Activated T-helper 1 cell treated with anti-CD3 and anti-CD28 coated beads, Interleukin-12 subunit alpha, Interleukin-12 subunit beta, Interleukin-2, Interleukin-4 antibody, amounts not matched to agents 30 ng/mL and 10 ng/mL and 1 ng/mL, durations not matched to agents 14 hours and 24 hours and 36 hours (primary cell): Measurements from ENCODE around the gene CCDC33. TPM values are rescaled to one million over a fixed set of nuclear protein-coding genes. Genes with fewer than 3 reads are reported as not detected.

Source experiments
- DNase-seq: peaks from one replicate; pipeline ENCODE4 v3.0.0; 2021; ENCODE audit warnings: low spot score
- H3K27ac Mint-ChIP-seq: one replicate; pipeline ENCODE4 v1.8.0; 2021; ENCODE audit warnings: mild to moderate bottlenecking, mixed read lengths
- H3K27me3 Mint-ChIP-seq: one replicate; pipeline ENCODE4 v1.8.0; 2022; ENCODE audit warnings: mild to moderate bottlenecking, moderate library complexity, mixed read lengths; ENCODE audit not compliant: insufficient read depth
- H3K36me3 Mint-ChIP-seq: one replicate; pipeline ENCODE4 v1.8.0; 2021; ENCODE audit warnings: low read depth, mixed read lengths
- H3K4me1 Mint-ChIP-seq: one replicate; pipeline ENCODE4 v1.8.0; 2021; ENCODE audit warnings: low read depth, mixed read lengths
- H3K4me3 Mint-ChIP-seq: one replicate; pipeline ENCODE4 v1.8.0; 2021; ENCODE audit warnings: mild to moderate bottlenecking, moderate library complexity, mixed read lengths
- H3K9me3 Mint-ChIP-seq: one replicate; pipeline ENCODE4 v1.8.0; 2021; ENCODE audit warnings: mixed read lengths
- intact Hi-C: fragments of 100-400 bp; cut with micrococcal nuclease; formaldehyde crosslinking; loops from one replicate; pipeline ENCODE4 v1.15.1; 2024
- total RNA-seq: library from RNA; stranded (reverse); gene quantifications from 2 replicates; pipeline ENCODE4 v1.2.3, GENCODE V29; 2022

Gene CCDC33
- total RNA-seq, 1 donor from 2014 or later = not detected

DNA sequence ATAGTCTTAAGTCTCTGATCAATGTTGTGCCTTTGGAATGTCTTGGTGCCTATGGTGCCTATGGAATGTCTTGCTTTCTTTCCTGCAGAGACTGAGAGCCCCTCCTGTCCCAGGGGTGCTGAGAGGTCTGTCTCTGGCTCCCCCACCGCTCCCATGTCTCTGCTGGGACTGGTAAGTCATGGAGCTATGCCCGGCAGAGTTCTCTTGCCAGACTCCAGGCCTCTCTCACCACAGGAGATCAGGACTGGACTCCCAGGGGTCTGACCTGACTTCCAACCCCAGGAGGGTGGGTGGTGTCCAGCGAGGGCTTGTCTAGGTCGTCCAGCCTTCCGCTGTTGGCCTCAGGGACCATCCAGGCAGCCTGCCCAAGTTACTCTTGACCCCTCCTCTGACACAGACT, 145.4 kb downstream of the CCDC33 start:
- Mint-ChIP-seq H3K4me3 (no peak overlapping the region), H3K9me3 (no peaks in the 10 kb centered on the region), H3K27ac (peak overlapping the region; percentile 51), H3K27me3 (no peaks in the 10 kb centered on the region), H3K4me1 (peaks cover 84% of the 10 kb centered on the region), H3K36me3 (no peaks in the 10 kb centered on the region)
- intact Hi-C loops = no loop called here
- no peak for DNase-seq

DNA sequence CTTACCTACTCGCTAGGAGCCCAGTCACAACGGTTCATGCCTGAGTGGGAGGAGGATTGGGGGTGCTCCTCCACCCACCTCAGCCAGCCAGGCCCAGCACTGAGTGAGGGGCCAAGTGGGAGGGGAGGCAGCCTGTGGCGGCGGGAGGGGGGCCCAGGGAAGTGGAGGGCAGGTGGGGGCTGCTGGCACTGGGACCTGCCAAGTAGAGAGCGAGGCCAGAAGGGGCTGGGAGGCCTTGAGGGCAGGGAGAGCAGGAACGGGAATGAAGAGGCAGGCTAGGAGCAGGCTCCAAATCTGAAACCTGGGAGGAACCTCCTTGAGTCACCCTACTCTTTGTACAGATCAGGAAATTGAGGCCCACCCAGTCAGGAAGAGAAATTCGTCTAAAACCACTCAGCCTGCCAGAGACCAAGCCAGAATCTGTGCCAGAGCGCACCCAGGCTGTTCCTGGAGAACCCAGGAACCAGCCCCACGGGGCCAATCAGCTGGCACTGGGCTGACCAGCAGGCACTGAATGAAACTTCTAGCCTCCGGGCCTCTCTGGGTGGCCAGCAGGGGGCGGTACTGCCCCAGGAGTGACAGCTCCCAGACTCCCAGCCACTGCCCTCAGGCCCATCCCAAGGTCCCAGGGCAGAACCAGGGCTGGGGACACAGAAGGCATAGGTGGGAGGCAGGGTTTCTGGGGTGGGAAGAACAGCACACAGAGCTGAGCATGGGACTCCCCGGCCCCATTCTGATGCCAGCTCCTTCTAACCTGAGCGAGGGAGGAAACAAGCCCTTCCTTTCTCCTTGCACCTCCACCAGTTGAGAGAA, 146.1 kb downstream of the CCDC33 start:
- Mint-ChIP-seq H3K9me3 (no peaks in the 10 kb centered on the region), H3K27me3 (no peaks in the 10 kb centered on the region), H3K4me1 (peaks cover 77% of the 10 kb centered on the region), H3K36me3 (no peaks in the 10 kb centered on the region), H3K27ac (peak overlapping the region; percentile 76), H3K4me3 (no peak overlapping the region)
- intact Hi-C loops = loop anchor here (1.0 to 2.0 kb wide), 3 partner anchors 8 to 107 kb away; no protein-coding TSS in a partner anchor
- peak; percentile 70 for DNase-seq

DNA sequence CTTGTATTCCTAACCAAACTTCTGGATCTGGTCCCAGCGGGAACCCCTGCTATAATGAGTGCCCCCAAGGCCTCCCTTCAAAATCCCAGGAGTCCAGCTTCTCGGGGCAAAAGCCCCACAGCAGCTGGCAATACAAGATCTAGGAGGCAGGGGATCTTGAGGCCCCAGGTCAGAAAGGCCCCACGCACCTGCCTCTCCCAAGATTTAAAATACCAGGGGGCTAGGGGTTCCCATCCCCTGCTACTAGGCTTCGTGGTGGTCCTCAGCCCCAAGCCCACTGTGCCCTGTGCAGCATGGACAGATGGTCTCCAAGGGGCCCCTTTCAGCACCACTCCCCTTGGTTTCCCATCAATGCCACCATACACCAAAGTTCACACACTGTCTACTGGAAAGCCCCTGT, 147.2 kb downstream of the CCDC33 start:
- intact Hi-C loops = loop anchor here (1.0 to 2.0 kb wide), 2 partner anchors 20 to 106 kb away; no protein-coding TSS in a partner anchor
- no peaks in the 10 kb centered on the region for H3K36me3 Mint-ChIP-seq

DNA sequence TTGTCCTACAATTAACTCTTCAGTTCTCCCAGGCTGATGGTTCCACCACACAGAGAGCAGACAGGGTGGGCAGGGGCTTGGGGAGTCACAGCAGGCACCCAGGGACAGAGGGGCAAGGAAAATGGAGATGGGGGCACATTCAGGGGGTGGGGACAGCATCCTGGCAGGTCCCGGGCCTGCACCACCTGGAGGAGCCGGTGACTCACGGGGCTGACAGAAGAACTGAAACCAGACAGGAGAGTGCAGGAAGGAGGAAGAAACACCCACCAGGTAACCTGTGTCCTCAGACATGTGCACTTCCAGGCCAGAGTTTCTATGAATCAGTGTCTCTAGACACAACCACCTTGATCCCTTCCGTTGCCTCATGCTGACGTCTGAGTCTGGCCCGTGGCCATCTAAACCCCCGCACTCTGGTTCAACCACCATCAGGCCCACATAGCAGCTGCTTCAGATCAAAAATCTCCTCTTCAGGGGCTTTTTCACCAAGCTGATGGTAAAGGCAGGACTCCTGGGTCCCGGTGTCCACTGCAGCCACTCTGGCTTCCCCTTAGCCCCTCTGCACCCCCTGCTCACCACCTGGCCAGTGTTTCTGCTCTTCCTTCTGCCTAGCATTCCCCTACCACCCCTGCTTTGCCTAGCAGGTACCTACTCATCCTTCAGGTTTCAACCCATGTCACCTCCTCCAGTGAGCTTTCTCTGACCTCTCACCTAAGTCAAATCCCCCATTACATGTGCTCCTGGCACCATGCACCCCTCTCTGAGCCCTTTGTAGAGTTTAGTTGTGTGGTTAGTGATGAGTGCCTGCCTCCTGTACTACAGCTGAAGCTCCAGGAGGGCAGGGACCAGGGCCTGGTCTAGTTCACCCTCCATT, 147.8 kb downstream of the CCDC33 start:
- DNase-seq = peak; percentile 54
- Mint-ChIP-seq H3K9me3 (no peaks in the 10 kb centered on the region), H3K27me3 (no peaks in the 10 kb centered on the region), H3K4me1 (peaks cover 63% of the 10 kb centered on the region), H3K27ac (peak overlapping the region; percentile 97), H3K36me3 (no peaks in the 10 kb centered on the region), H3K4me3 (peak overlapping the region; percentile 53)
- intact Hi-C loops = loop anchor here (1.0 to 2.0 kb wide), 2 partner anchors 19 to 105 kb away; no protein-coding TSS in a partner anchor

More for the DNA sequence above, 147.2 kb downstream of the CCDC33 start:
- no peak for DNase-seq
- Mint-ChIP-seq H3K4me3 (peak overlapping the region; percentile 53), H3K9me3 (no peaks in the 10 kb centered on the region), H3K27ac (peak overlapping the region; percentile 97), H3K27me3 (no peaks in the 10 kb centered on the region), H3K4me1 (peaks cover 67% of the 10 kb centered on the region)

DNA sequence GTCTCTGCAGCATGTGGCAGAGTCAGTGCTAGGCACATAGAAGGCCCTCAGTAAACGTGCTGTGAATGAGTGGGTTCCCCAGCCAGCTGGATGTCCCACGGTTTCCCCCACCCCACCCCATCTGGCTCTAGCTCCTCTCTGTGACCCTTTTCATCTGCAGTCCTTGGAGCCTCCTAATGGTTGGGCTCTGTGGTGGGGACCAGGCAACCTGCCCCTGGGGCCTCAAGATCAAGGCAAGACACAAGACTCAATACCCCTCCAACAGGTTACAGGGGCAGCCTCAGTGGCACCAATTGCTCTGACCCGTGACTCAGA, 148.4 kb downstream of the CCDC33 start:
- no peaks in the 10 kb centered on the region for H3K27me3 Mint-ChIP-seq
- no peaks in the 10 kb centered on the region for H3K36me3 Mint-ChIP-seq
- intact Hi-C loops = no loop called here
- H3K9me3 Mint-ChIP-seq = no peaks in the 10 kb centered on the region
- H3K4me1 Mint-ChIP-seq = peaks cover 63% of the 10 kb centered on the region
- DNase-seq = no peak
- H3K4me3 Mint-ChIP-seq = peak overlapping the region; percentile 53
- peak overlapping the region; percentile 97 for H3K27ac Mint-ChIP-seq

DNA sequence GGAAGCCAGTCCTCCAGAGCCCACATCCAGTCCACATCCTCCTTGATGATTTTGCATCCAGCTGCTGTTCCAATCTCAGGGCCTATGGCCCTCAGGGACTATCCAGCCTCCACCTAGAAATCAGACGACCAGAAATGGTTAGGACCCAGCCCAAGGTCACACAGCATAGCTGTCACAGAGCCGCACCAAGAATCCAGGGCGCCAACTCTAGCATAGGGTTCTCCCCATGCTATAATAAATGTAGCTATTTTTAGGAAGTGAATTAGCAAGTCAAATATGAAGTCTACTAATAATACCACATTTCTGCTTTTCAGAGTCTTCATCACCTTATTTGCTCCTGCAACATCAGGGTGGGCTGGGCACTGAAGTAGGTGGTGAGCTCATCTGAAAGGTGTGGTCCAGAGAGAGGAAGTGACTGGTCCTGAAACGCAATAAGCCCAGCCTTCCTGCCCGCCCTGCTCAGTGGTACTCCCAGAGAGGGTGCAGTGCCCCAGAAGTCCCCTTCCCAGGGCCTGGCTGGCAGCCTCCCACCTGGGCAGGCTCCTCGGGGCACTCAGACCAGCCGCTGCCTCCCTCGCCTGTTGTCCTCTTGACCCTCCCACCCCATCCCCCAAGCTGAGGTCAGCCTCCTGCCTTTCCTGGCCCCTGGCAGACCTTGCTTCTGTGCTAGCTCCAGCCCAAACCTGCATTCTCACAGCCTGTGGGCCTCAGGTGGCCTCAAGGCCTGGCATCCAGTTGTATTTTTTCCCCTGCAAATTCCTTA, 148.9 kb downstream of the CCDC33 start:
- H3K4me1 Mint-ChIP-seq = peaks cover 65% of the 10 kb centered on the region
- no peaks in the 10 kb centered on the region for H3K36me3 Mint-ChIP-seq
- H3K27me3 Mint-ChIP-seq = no peaks in the 10 kb centered on the region
- H3K9me3 Mint-ChIP-seq = no peaks in the 10 kb centered on the region
- H3K27ac Mint-ChIP-seq = peak overlapping the region; percentile 97
- intact Hi-C loops = loop anchor here (1.0 kb wide), 1 partner anchor 11 kb away; no protein-coding TSS in a partner anchor
- DNase-seq = peak; percentile 47
- H3K4me3 Mint-ChIP-seq = peak overlapping the region; percentile 4

DNA sequence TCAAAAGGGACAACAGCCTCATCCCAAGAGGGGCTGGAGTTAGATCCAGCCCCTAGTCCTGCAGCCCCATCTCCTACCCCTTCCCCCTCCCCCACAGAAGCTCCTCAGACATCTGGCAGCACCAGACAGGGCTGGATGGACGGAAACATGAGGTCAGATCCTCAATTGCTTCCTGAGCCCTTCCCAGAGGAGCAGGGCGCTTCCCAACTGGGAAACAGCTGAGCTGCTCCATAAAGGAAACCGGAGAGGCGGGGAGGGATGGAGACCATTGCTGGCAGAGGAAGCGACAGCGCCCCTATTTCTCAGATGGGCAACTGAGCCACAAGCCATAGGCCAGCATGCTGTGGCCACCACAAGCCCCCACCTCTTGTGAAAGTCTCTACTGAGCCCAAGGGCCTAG, 149.6 kb downstream of the CCDC33 start:
- intact Hi-C loops = loop anchor here (1.0 kb wide), 1 partner anchor 11 kb away; no protein-coding TSS in a partner anchor
- Mint-ChIP-seq H3K9me3 (no peaks in the 10 kb centered on the region), H3K4me3 (no peak overlapping the region), H3K4me1 (peaks cover 66% of the 10 kb centered on the region), H3K27ac (peak overlapping the region; percentile 97), H3K27me3 (no peaks in the 10 kb centered on the region), H3K36me3 (peaks cover 3% of the 10 kb centered on the region)
- no peak for DNase-seq

Other genes starting within 250 kb of the CCDC33 start
- gene STOML1, start 244.0 kb upstream of the CCDC33 start, total RNA-seq = 10.6 and 11.6 TPM in 2 replicates
- gene PML, start 241.6 kb upstream of the CCDC33 start, total RNA-seq = 62.0 and 63.6 TPM in 2 replicates
- not detected in 2 replicates for gene GOLGA6A, start 153.8 kb upstream of the CCDC33 start, total RNA-seq
- not detected in 2 replicates for gene ISLR2, start 105.7 kb upstream of the CCDC33 start, total RNA-seq
- not detected in 2 replicates for gene ISLR, start 62.6 kb upstream of the CCDC33 start, total RNA-seq
- gene STRA6, start 33.5 kb upstream of the CCDC33 start, total RNA-seq = 0.23 TPM in 1 of 2 replicates, not detected in the other
- gene CYP11A1, start 131.3 kb downstream of the CCDC33 start, total RNA-seq = not detected in 2 replicates
- gene SEMA7A, start 197.6 kb downstream of the CCDC33 start, total RNA-seq = 102 TPM in 2 replicates
- gene UBL7, start 224.8 kb downstream of the CCDC33 start, total RNA-seq = 55.4 and 56.0 TPM in 2 replicates